Omental fat pad (tissue), 4 donors: ENCODE measurements around the gene DNAJC11. TPM values are rescaled to one million over a fixed set of nuclear protein-coding genes. Genes with fewer than 3 reads are reported as not detected.

ENCODE experiments used
- ATAC-seq: fragments of 150-250 bp; one replicate; pipeline ENCODE4 v1.9.1; 2016; ENCODE audit warnings: mild to moderate bottlenecking, moderate library complexity; ENCODE audit not compliant: low FRiP score
- DNase-seq: peaks from one replicate; pipeline ENCODE4 v3.0.0-alpha.2; 2019; ENCODE audit warnings: low spot score
- CTCF ChIP-seq, 3 donors: fragments of 450-650 bp; IDR thresholded peaks; one replicate each; pipeline ENCODE4 v1.5.1; 2016 to 2017; ENCODE audit warnings: antibody characterized with exemption in 3 of 3, mild to moderate bottlenecking in 3 of 3, moderate library complexity in 2 of 3
- total RNA-seq, 4 donors: library from RNA; depleted of rRNA; stranded (reverse); fragments of >200 nt; gene quantifications; one replicate each; pipeline ENCODE4 v1.1.0, GENCODE V29; 2016

Gene DNAJC11
- total RNA-seq, 4 donors from 2014 or later, result 26.2 to 50.9 (median 30.5) TPM

GRCh38 chr1:6685381-6685780 lies 16.2 kb downstream of the DNAJC11 start:
- TF ChIP-seq CTCF (IDR thresholded peaks at IDR 0.05), result no peak
- DNase-seq (no peak), ATAC-seq (no peak)

- DNase-seq (no peak), ATAC-seq (no peak)
- no peak for TF ChIP-seq CTCF (IDR thresholded peaks at IDR 0.05)
These were observed 18.2 kb downstream of the DNAJC11 start for GRCh38 chr1:6683434-6683833.

GRCh38 chr1:6675941-6676340 lies 25.7 kb downstream of the DNAJC11 start:
- TF ChIP-seq CTCF (IDR thresholded peaks at IDR 0.05), result no peak
- ATAC-seq (no peak), DNase-seq (no peak)

GRCh38 chr1:6674771-6675170 lies 26.8 kb downstream of the DNAJC11 start:
- ATAC-seq, result no peak
- no peak for DNase-seq

GRCh38 chr1:6673816-6674398 lies 27.7 kb downstream of the DNAJC11 start:
- no peak for TF ChIP-seq CTCF (IDR thresholded peaks at IDR 0.05)
- ATAC-seq, result no peak
- no peak for DNase-seq

More at GRCh38 chr1:6674771-6675170, 26.8 kb downstream of the DNAJC11 start:
- TF ChIP-seq CTCF (IDR thresholded peaks at IDR 0.05), result no peak

- ATAC-seq (no peak), DNase-seq (no peak)
- TF ChIP-seq CTCF (IDR thresholded peaks at IDR 0.05), result no peak
These were observed 29.1 kb downstream of the DNAJC11 start for GRCh38 chr1:6672558-6672957.

- ATAC-seq, result no peak
- TF ChIP-seq CTCF (IDR thresholded peaks at IDR 0.05), result no peak
- no peak for DNase-seq
These were observed 33.1 kb downstream of the DNAJC11 start for GRCh38 chr1:6668503-6668902.
